ENCODE results near the gene FGF14. TPM values are rescaled to one million over a fixed set of nuclear protein-coding genes. Genes with fewer than 3 reads are reported as not detected.

Gene FGF14
- total and polyA plus RNA-seq, 3 experiments from 2014 or later: not detected

- ChIA-PET CTCF (no interaction called here), POLR2A (no interaction called here)
- Mint-ChIP-seq H3K36me3 (no peaks in the 10 kb centered on the region), H3K4me1 (no peaks in the 10 kb centered on the region), H3K4me3 (no peak overlapping the region), H3K27ac (no peak overlapping the region), H3K27me3 (peaks cover 0 to 3% of the 10 kb centered on the region in 2 donors), H3K9me3 (peaks cover 0 to 14% (median 0%) of the 10 kb centered on the region in 5 donors)
- DNase-seq: no peak
- Histone ChIP-seq H3K4me1 (ENCODE audit: insufficient read depth, low read length) (no peaks in the 10 kb centered on the region), H3K9me3 (ENCODE audit: low read length) (no peaks in the 10 kb centered on the region), H3K27me3 (ENCODE audit: insufficient read depth, low read length, poor library complexity, severe bottlenecking) (no peaks in the 10 kb centered on the region), H3K27ac (ENCODE audit: low read depth, low read length) (no peak overlapping the region), H3K36me3 (ENCODE audit: insufficient read depth, low read length) (no peaks in the 10 kb centered on the region), H3K4me3 (ENCODE audit: low read length) (no peak overlapping the region)
Measured at GRCh38 chr13:102042746-102043145, 359.1 kb downstream of the FGF14 start.

GRCh38 chr13:102041544-102041943, 360.3 kb downstream of the FGF14 start:
- H3K36me3 ChIP-seq (ENCODE audit: insufficient read depth, low read length): no peaks in the 10 kb centered on the region
- Mint-ChIP-seq H3K4me1 (no peaks in the 10 kb centered on the region), H3K9me3 (peaks cover 0 to 5% (median 0%) of the 10 kb centered on the region in 5 donors), H3K4me3 (no peak overlapping the region), H3K36me3 (no peaks in the 10 kb centered on the region), H3K27ac (peak overlapping the region in 1 of 8 donors; percentile 55), H3K27me3 (peaks cover 0 to 3% of the 10 kb centered on the region in 2 donors)
- H3K4me3 ChIP-seq (ENCODE audit: low read length): no peak overlapping the region
- no peak overlapping the region for H3K27ac ChIP-seq (ENCODE audit: low read depth, low read length)
- H3K27me3 ChIP-seq (ENCODE audit: insufficient read depth, low read length, poor library complexity, severe bottlenecking): no peaks in the 10 kb centered on the region
- H3K9me3 ChIP-seq (ENCODE audit: low read length): no peaks in the 10 kb centered on the region
- ChIA-PET POLR2A (no interaction called here), CTCF (no interaction called here)
- no peak for DNase-seq
- H3K4me1 ChIP-seq (ENCODE audit: insufficient read depth, low read length): no peaks in the 10 kb centered on the region

- Histone ChIP-seq H3K36me3 (ENCODE audit: insufficient read depth, low read length) (no peaks in the 10 kb centered on the region), H3K4me3 (ENCODE audit: low read length) (no peak overlapping the region), H3K4me1 (ENCODE audit: insufficient read depth, low read length) (no peaks in the 10 kb centered on the region), H3K9me3 (ENCODE audit: low read length) (no peaks in the 10 kb centered on the region), H3K27me3 (ENCODE audit: insufficient read depth, low read length, poor library complexity, severe bottlenecking) (no peaks in the 10 kb centered on the region), H3K27ac (ENCODE audit: low read depth, low read length) (no peak overlapping the region)
- Mint-ChIP-seq H3K27me3 (peaks cover 0 to 3% of the 10 kb centered on the region in 2 donors), H3K27ac (no peak overlapping the region), H3K4me1 (no peaks in the 10 kb centered on the region), H3K36me3 (no peaks in the 10 kb centered on the region), H3K9me3 (peaks cover 0 to 4% (median 0%) of the 10 kb centered on the region in 5 donors), H3K4me3 (no peak overlapping the region)
- DNase-seq: no peak
- POLR2A ChIA-PET: no interaction called here
- CTCF ChIA-PET: no interaction called here
Measured at GRCh38 chr13:102040812-102041211, 361.0 kb downstream of the FGF14 start.

- no peak overlapping the region for H3K27ac ChIP-seq (ENCODE audit: low read depth, low read length)
- Mint-ChIP-seq H3K27me3 (peaks cover 0 to 3% of the 10 kb centered on the region in 2 donors), H3K27ac (no peak overlapping the region), H3K4me1 (no peaks in the 10 kb centered on the region), H3K9me3 (peaks cover 0 to 4% (median 0%) of the 10 kb centered on the region in 5 donors), H3K4me3 (no peak overlapping the region), H3K36me3 (no peaks in the 10 kb centered on the region)
- no peaks in the 10 kb centered on the region for H3K36me3 ChIP-seq (ENCODE audit: insufficient read depth, low read length)
- ChIA-PET POLR2A (no interaction called here), CTCF (no interaction called here)
- no peaks in the 10 kb centered on the region for H3K9me3 ChIP-seq (ENCODE audit: low read length)
- H3K4me1 ChIP-seq (ENCODE audit: insufficient read depth, low read length): no peaks in the 10 kb centered on the region
- H3K27me3 ChIP-seq (ENCODE audit: insufficient read depth, low read length, poor library complexity, severe bottlenecking): no peaks in the 10 kb centered on the region
- H3K4me3 ChIP-seq (ENCODE audit: low read length): no peak overlapping the region
- DNase-seq: no peak
Measured at GRCh38 chr13:102039264-102039663, 362.6 kb downstream of the FGF14 start.

- Histone ChIP-seq H3K9me3 (ENCODE audit: low read length) (no peaks in the 10 kb centered on the region), H3K4me3 (ENCODE audit: low read length) (no peak overlapping the region), H3K4me1 (ENCODE audit: insufficient read depth, low read length) (no peaks in the 10 kb centered on the region), H3K27me3 (ENCODE audit: insufficient read depth, low read length, poor library complexity, severe bottlenecking) (no peaks in the 10 kb centered on the region), H3K27ac (ENCODE audit: low read depth, low read length) (no peak overlapping the region), H3K36me3 (ENCODE audit: insufficient read depth, low read length) (no peaks in the 10 kb centered on the region)
- CTCF ChIA-PET: no interaction called here
- DNase-seq: no peak
- Mint-ChIP-seq H3K27ac (no peak overlapping the region), H3K36me3 (no peaks in the 10 kb centered on the region), H3K4me1 (no peaks in the 10 kb centered on the region), H3K27me3 (peaks cover 0 to 3% of the 10 kb centered on the region in 2 donors), H3K4me3 (no peak overlapping the region), H3K9me3 (peaks cover 0 to 4% (median 0%) of the 10 kb centered on the region in 5 donors)
- POLR2A ChIA-PET: no interaction called here
Measured at GRCh38 chr13:102038787-102039186, 363.1 kb downstream of the FGF14 start.

- Mint-ChIP-seq H3K36me3 (no peaks in the 10 kb centered on the region), H3K4me3 (no peak overlapping the region), H3K4me1 (no peaks in the 10 kb centered on the region), H3K9me3 (peaks cover 0 to 3% (median 0%) of the 10 kb centered on the region in 5 donors), H3K27me3 (no peaks in the 10 kb centered on the region), H3K27ac (no peak overlapping the region)
- ChIA-PET CTCF (no interaction called here), POLR2A (no interaction called here)
- no peak overlapping the region for H3K4me3 ChIP-seq (ENCODE audit: low read length)
- no peaks in the 10 kb centered on the region for H3K9me3 ChIP-seq (ENCODE audit: low read length)
- no peaks in the 10 kb centered on the region for H3K27me3 ChIP-seq (ENCODE audit: insufficient read depth, low read length, poor library complexity, severe bottlenecking)
- no peak for DNase-seq
- no peaks in the 10 kb centered on the region for H3K4me1 ChIP-seq (ENCODE audit: insufficient read depth, low read length)
- H3K27ac ChIP-seq (ENCODE audit: low read depth, low read length): no peak overlapping the region
- H3K36me3 ChIP-seq (ENCODE audit: insufficient read depth, low read length): no peaks in the 10 kb centered on the region
Measured at GRCh38 chr13:102035969-102036368, 365.9 kb downstream of the FGF14 start.

GRCh38 chr13:102033857-102034331, 368.0 kb downstream of the FGF14 start:
- DNase-seq: no peak
- ChIA-PET POLR2A (no interaction called here), CTCF (no interaction called here)
- Mint-ChIP-seq H3K4me1 (no peaks in the 10 kb centered on the region), H3K36me3 (no peaks in the 10 kb centered on the region), H3K9me3 (peaks cover 0 to 3% (median 0%) of the 10 kb centered on the region in 5 donors), H3K27ac (no peak overlapping the region), H3K4me3 (no peak overlapping the region), H3K27me3 (peaks cover 0 to 2% of the 10 kb centered on the region in 2 donors)
- no peaks in the 10 kb centered on the region for H3K9me3 ChIP-seq (ENCODE audit: low read length)
- H3K36me3 ChIP-seq (ENCODE audit: insufficient read depth, low read length): no peaks in the 10 kb centered on the region
- H3K27ac ChIP-seq (ENCODE audit: low read depth, low read length): no peak overlapping the region
- H3K4me3 ChIP-seq (ENCODE audit: low read length): no peak overlapping the region
- no peaks in the 10 kb centered on the region for H3K4me1 ChIP-seq (ENCODE audit: insufficient read depth, low read length)
- no peaks in the 10 kb centered on the region for H3K27me3 ChIP-seq (ENCODE audit: insufficient read depth, low read length, poor library complexity, severe bottlenecking)

- Mint-ChIP-seq H3K4me1 (no peaks in the 10 kb centered on the region), H3K27me3 (peaks cover 0 to 3% of the 10 kb centered on the region in 2 donors), H3K9me3 (peaks cover 0 to 3% (median 0%) of the 10 kb centered on the region in 5 donors), H3K4me3 (no peak overlapping the region), H3K36me3 (no peaks in the 10 kb centered on the region), H3K27ac (no peak overlapping the region)
- Histone ChIP-seq H3K27me3 (ENCODE audit: insufficient read depth, low read length, poor library complexity, severe bottlenecking) (no peaks in the 10 kb centered on the region), H3K4me3 (ENCODE audit: low read length) (no peak overlapping the region), H3K4me1 (ENCODE audit: insufficient read depth, low read length) (no peaks in the 10 kb centered on the region), H3K9me3 (ENCODE audit: low read length) (no peaks in the 10 kb centered on the region), H3K36me3 (ENCODE audit: insufficient read depth, low read length) (no peaks in the 10 kb centered on the region), H3K27ac (ENCODE audit: low read depth, low read length) (no peak overlapping the region)
- CTCF ChIA-PET: no interaction called here
- DNase-seq: no peak
- POLR2A ChIA-PET: no interaction called here
Measured at GRCh38 chr13:102033386-102033785, 368.5 kb downstream of the FGF14 start.

GRCh38 chr13:102028868-102029267, 373.0 kb downstream of the FGF14 start:
- CTCF ChIA-PET: no interaction called here
- H3K4me1 Mint-ChIP-seq: no peaks in the 10 kb centered on the region
- H3K9me3 Mint-ChIP-seq: peaks cover 0 to 2% (median 0%) of the 10 kb centered on the region in 5 donors

More at GRCh38 chr13:102028868-102029267, 373.0 kb downstream of the FGF14 start:
- Histone ChIP-seq H3K36me3 (ENCODE audit: insufficient read depth, low read length) (no peaks in the 10 kb centered on the region), H3K27ac (ENCODE audit: low read depth, low read length) (no peak overlapping the region), H3K4me3 (ENCODE audit: low read length) (no peak overlapping the region), H3K9me3 (ENCODE audit: low read length) (no peaks in the 10 kb centered on the region), H3K4me1 (ENCODE audit: insufficient read depth, low read length) (no peaks in the 10 kb centered on the region), H3K27me3 (ENCODE audit: insufficient read depth, low read length, poor library complexity, severe bottlenecking) (no peaks in the 10 kb centered on the region)
- H3K27me3 Mint-ChIP-seq: peaks cover 0 to 3% of the 10 kb centered on the region in 2 donors
- H3K36me3 Mint-ChIP-seq: no peaks in the 10 kb centered on the region
- DNase-seq: no peak
- no peak overlapping the region for H3K4me3 Mint-ChIP-seq
- POLR2A ChIA-PET: no interaction called here
- no peak overlapping the region for H3K27ac Mint-ChIP-seq

All from CD8-positive, alpha-beta memory T cell (primary cell).